A549 (cell line): ENCODE measurements around the gene PRDM10. TPM values are rescaled to one million over a fixed set of nuclear protein-coding genes. Genes with fewer than 3 reads are reported as not detected.

Experiments used
- ATAC-seq, 2 experiments: fragments of 200-7000 bp in 1 of 2; fragments of >200 bp in 1 of 2; cut with Nextera tagmentation in 1 of 2; cut with Tn5 transposase in 1 of 2; 3 replicates each; pipeline versions ENCODE4 v1.8.0 to v1.9.1; 2018 to 2020; ENCODE audit warnings: mild to moderate bottlenecking in 1 of 2, moderate library complexity in 1 of 2
- CTCF ChIA-PET: fragments of 300-600 bp; sonication (Branson Sonifier 250); formaldehyde crosslinking; extraction: SDS; loops from one replicate; lab custom pipeline; 2021; ENCODE audit warnings: antibody characterized with exemption, inconsistent platforms; lab: Yijun Ruan, JAX
- POLR2A ChIA-PET: fragments of 350-600 bp; formaldehyde crosslinking; extraction: SDS; loops from one replicate; lab custom pipeline; 2021; ENCODE audit warnings: antibody characterized with exemption, inconsistent platforms; lab: Yijun Ruan, JAX
- DNase-seq, 2 experiments: peaks; one replicate each; pipeline versions ENCODE4 v3.0.0 to v3.0.0-alpha.2; 2011 to 2016; ENCODE audit warnings: low read depth in 1 of 2, low spot score in 1 of 2
- FAIRE-seq: peaks from 2 replicates; lab custom pipeline; 2011; peaks lifted over from hg19 to GRCh38; lab: Jason Lieb, UNC
- H3K27ac ChIP-seq, 2 experiments: fragments of >200 bp; sonication (Bioruptor Twin); formaldehyde crosslinking; 3 replicates each; pipeline ENCODE4 v1.5.1; 2016 to 2017
- H3K4me1 ChIP-seq: fragments of >200 bp; sonication (Bioruptor Twin); formaldehyde crosslinking; 3 replicates; pipeline ENCODE4 v1.6.1; 2016
- H3K4me2 ChIP-seq: fragments of >200 bp; sonication (Bioruptor Twin); formaldehyde crosslinking; 3 replicates; pipeline ENCODE4 v1.6.1; 2016
- H3K4me3 ChIP-seq: fragments of >200 bp; sonication (Bioruptor Twin); formaldehyde crosslinking; 3 replicates; pipeline ENCODE4 v1.5.1; 2016
- H3K9me3 ChIP-seq: fragments of >200 bp; sonication (Bioruptor Twin); formaldehyde crosslinking; 3 replicates; pipeline ENCODE4 v1.6.1; 2016
- BCL3 ChIP-seq: fragments of >200 bp; sonication (Bioruptor Twin); formaldehyde crosslinking; IDR thresholded peaks from 3 replicates; pipeline ENCODE4 v1.6.1; 2016
- BHLHE40 ChIP-seq: IDR thresholded peaks from 2 replicates; pipeline ENCODE4 v1.6.1; 2012; ENCODE audit warnings: low read depth, low read length, inconsistent platforms
- CBX2 ChIP-seq: fragments of 200-600 bp; sonication (generic); IDR thresholded peaks from 2 replicates; pipeline ENCODE4 v1.6.1; 2016; ENCODE audit warnings: low read depth, mild to moderate bottlenecking, borderline replicate concordance
- CBX8 ChIP-seq: fragments of 200-600 bp; sonication (generic); IDR thresholded peaks from 2 replicates; pipeline ENCODE4 v1.6.1; 2016
- CHD2 ChIP-seq: fragments of 150-350 bp; IDR thresholded peaks from 2 replicates; pipeline ENCODE4 v1.6.1; 2014; ENCODE audit warnings: low read length; ENCODE audit not compliant: partially characterized antibody
- CHD4 ChIP-seq: fragments of 200-600 bp; sonication (generic); IDR thresholded peaks from 2 replicates; pipeline ENCODE4 v1.6.1; 2016; ENCODE audit warnings: antibody characterized with exemption, mild to moderate bottlenecking, borderline replicate concordance
- EHMT2 ChIP-seq: fragments of 200-600 bp; sonication (generic); IDR thresholded peaks from 2 replicates; pipeline ENCODE4 v1.6.1; 2016; ENCODE audit warnings: antibody characterized with exemption, low read depth, mild to moderate bottlenecking, moderate library complexity
- GATA3 ChIP-seq: IDR thresholded peaks from 2 replicates; pipeline ENCODE4 v1.6.1; 2012; ENCODE audit warnings: borderline replicate concordance
- JUNB ChIP-seq: fragments of >200 bp; sonication (Bioruptor Twin); formaldehyde crosslinking; IDR thresholded peaks from 2 replicates; pipeline ENCODE4 v1.6.1; 2016
- KDM1A ChIP-seq: fragments of 200-600 bp; sonication (generic); IDR thresholded peaks from 2 replicates; pipeline ENCODE4 v1.6.1; 2016; ENCODE audit warnings: low read depth, mild to moderate bottlenecking
- KDM5A ChIP-seq: fragments of 200-600 bp; sonication (generic); IDR thresholded peaks from 2 replicates; pipeline ENCODE4 v1.6.1; 2016; ENCODE audit warnings: antibody characterized with exemption, mild to moderate bottlenecking
- MYC ChIP-seq: IDR thresholded peaks from 2 replicates; pipeline ENCODE4 v1.6.1; 2012; ENCODE audit warnings: mild to moderate bottlenecking, inconsistent platforms, low read length, improper control_type of control experiment, borderline replicate concordance
- PHF8 ChIP-seq: fragments of 200-600 bp; sonication (generic); IDR thresholded peaks from 2 replicates; pipeline ENCODE4 v1.6.1; 2016; ENCODE audit warnings: low read depth, mild to moderate bottlenecking, antibody characterized with exemption, moderate library complexity, borderline replicate concordance
- POLR2AphosphoS2 ChIP-seq: conservative IDR thresholded peaks from 2 replicates; pipeline ENCODE4 v1.6.1; 2012; ENCODE audit warnings: low read length, improper control_type of control experiment, inconsistent platforms
- RARB ChIP-seq: fragments of 250-450 bp; sonication (Bioruptor Pico); IDR thresholded peaks from 2 replicates; pipeline ENCODE4 v1.8.0; 2021; ENCODE audit warnings: mild to moderate bottlenecking, moderate library complexity
- RFX5 ChIP-seq: fragments of 450-650 bp; IDR thresholded peaks from 2 replicates; pipeline ENCODE4 v1.7.1; 2014; ENCODE audit warnings: antibody characterized with exemption, mild to moderate bottlenecking, moderate library complexity
- RNF2 ChIP-seq: fragments of 200-600 bp; sonication (generic); IDR thresholded peaks from 2 replicates; pipeline ENCODE4 v1.6.1; 2016; ENCODE audit warnings: low read depth, mild to moderate bottlenecking, antibody characterized with exemption, moderate library complexity, borderline replicate concordance
- SMC3 ChIP-seq: fragments of >200 bp; sonication (Bioruptor Twin); formaldehyde crosslinking; IDR thresholded peaks from 3 replicates; pipeline ENCODE4 v1.6.1; 2018; ENCODE audit warnings: inconsistent platforms
- TP53 ChIP-seq: fragments of 250-450 bp; sonication (Bioruptor Pico); IDR thresholded peaks from 2 replicates; pipeline ENCODE4 v1.5.0; 2021; ENCODE audit warnings: mild to moderate bottlenecking, moderate library complexity
- ZSCAN20 ChIP-seq: fragments of 250-450 bp; sonication (Bioruptor Pico); IDR thresholded peaks from 2 replicates; pipeline ENCODE4 v1.8.0; 2022; ENCODE audit warnings: mild to moderate bottlenecking, moderate library complexity
- WGBS: methylation state at CpG from one replicate; pipeline ENCODE4 v1.1.6; 2017; ENCODE audit errors: missing lambda C conversion rate; 5-methylcytosine and 5-hydroxymethylcytosine counted together
- polyA plus RNA-seq, 4 experiments: library from polyadenylated mRNA; depleted of rRNA in 3 of 4; stranded (reverse); fragments of >200 nt; fragmentation: RNase III in 1 of 4; extraction: RNeasy Plus Mini Kit Qiagen cat#74134 plus additional on column Dnase treatment in 1 of 4; gene quantifications; 2 replicates in 3 of 4; 3 replicates in 1 of 4; pipeline ENCODE4 v1.2.3, GENCODE V29; 2011 to 2017
- TF ChIP-seq, protein P1 (sequence below): fragments of 150-350 bp; IDR thresholded peaks from 2 replicates; pipeline ENCODE4 v1.6.1; 2014; ENCODE audit warnings: low read depth, mild to moderate bottlenecking, low read length
- TF ChIP-seq, protein P2 (sequence below): fragments of 450-650 bp; IDR thresholded peaks from 2 replicates; pipeline ENCODE4 v1.6.1; 2014; ENCODE audit warnings: antibody characterized with exemption

PRDM10 gene
- polyA plus RNA-seq, 2 of the 4 experiments (the other 2 are of a cell fraction) = 3.1 to 4.0 TPM

- ChIA-PET CTCF (no interaction called here), POLR2A (no interaction called here)
- WGBS = 89% methylated on average over 5 of the region's 11 CpGs
- FAIRE-seq (no peak), DNase-seq (no peak), ATAC-seq (peak in 1 of 2 experiments; percentile 20; a peak in 3 of 6 replicates)
- H3K9me3 ChIP-seq = no peaks in the 10 kb centered on the region
- H3K27ac ChIP-seq = no peak overlapping the region
- H3K4me2 ChIP-seq = no peak overlapping the region
- H3K4me1 ChIP-seq = peaks cover 15% of the 10 kb centered on the region
- no peak overlapping the region for H3K4me3 ChIP-seq
- TF ChIP-seq CHD2 (no peak), SMC3 (no peak), CBX2 (no peak), MYC (no peak), RFX5 (no peak)
Measured at GRCh38 chr11:129855086-129855485, 147.5 kb downstream of the PRDM10 start.

DNA sequence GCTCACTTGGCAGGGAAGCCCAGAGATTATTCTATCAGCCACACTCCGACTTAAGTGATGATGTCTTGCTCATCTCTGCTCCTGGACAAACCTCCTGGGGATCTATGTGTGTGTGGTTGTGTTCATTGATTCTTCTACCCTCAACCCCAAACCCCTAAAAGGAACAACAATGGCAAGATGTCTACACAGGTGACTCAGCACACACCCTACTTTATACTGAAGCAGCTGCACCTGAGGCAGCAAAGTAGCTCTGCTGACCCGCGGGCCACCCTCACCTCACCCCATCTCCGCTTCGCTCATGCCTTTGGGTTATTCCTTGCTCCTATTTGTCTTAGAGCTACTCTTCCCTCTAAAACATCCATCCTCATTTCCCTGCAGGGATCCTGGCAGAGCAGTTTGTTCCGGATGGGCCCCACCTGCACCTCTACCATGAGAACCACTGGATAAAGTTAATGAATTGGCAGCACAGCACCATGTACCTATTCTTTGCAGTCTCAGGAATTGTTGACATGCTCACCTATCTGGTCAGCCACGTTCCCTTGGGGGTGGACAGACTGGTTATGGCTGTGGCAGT lies 148.3 kb downstream of the PRDM10 start:
- Histone ChIP-seq H3K4me2 (peak overlapping the region; percentile 55), H3K4me3 (no peak overlapping the region), H3K4me1 (peaks cover 15% of the 10 kb centered on the region), H3K27ac (peak overlapping the region; percentile 15 to 69; a peak in 3 of 6 replicates), H3K9me3 (no peaks in the 10 kb centered on the region)
- WGBS = 87% methylated on average over 7 of the region's 7 CpGs
- peak; percentile 37 to 50; a peak in 4 of 6 replicates for ATAC-seq
- TF ChIP-seq ZSCAN20 (CRISPR knock-in tag) (no peak), CHD4 (no peak), RARB (CRISPR knock-in tag) (no peak), MYC (no peak), BHLHE40 (no peak), BCL3 (no peak), RNF2 (no peak), CBX2 (no peak), KDM1A (no peak), EHMT2 (no peak), TP53 (CRISPR knock-in tag) (no peak), POLR2AphosphoS2 (no peak), GATA3 (no peak), CBX8 (no peak), KDM5A (no peak), JUNB (no peak), PHF8 (no peak)
- TF ChIP-seq, protein P1, sequence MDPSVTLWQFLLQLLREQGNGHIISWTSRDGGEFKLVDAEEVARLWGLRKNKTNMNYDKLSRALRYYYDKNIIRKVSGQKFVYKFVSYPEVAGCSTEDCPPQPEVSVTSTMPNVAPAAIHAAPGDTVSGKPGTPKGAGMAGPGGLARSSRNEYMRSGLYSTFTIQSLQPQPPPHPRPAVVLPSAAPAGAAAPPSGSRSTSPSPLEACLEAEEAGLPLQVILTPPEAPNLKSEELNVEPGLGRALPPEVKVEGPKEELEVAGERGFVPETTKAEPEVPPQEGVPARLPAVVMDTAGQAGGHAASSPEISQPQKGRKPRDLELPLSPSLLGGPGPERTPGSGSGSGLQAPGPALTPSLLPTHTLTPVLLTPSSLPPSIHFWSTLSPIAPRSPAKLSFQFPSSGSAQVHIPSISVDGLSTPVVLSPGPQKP = no peak
- TF ChIP-seq, protein P2, sequence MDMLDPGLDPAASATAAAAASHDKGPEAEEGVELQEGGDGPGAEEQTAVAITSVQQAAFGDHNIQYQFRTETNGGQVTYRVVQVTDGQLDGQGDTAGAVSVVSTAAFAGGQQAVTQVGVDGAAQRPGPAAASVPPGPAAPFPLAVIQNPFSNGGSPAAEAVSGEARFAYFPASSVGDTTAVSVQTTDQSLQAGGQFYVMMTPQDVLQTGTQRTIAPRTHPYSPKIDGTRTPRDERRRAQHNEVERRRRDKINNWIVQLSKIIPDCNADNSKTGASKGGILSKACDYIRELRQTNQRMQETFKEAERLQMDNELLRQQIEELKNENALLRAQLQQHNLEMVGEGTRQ = no peak
- POLR2A ChIA-PET = no interaction called here
- FAIRE-seq = no peak
- CTCF ChIA-PET = no interaction called here
- no peak for DNase-seq
